Ishikawa (cell line): ENCODE measurements around the gene GATB.

Experiments
- CEBPB ChIP-seq: IDR thresholded peaks from 2 replicates; pipeline ENCODE4 v1.6.1; 2012
- EGR1 ChIP-seq: IDR thresholded peaks from 2 replicates; pipeline ENCODE4 v1.6.1; 2012
- EP300 ChIP-seq: IDR thresholded peaks from 2 replicates; pipeline ENCODE4 v1.6.1; 2012; ENCODE audit warnings: borderline replicate concordance
- MAX ChIP-seq: IDR thresholded peaks from 2 replicates; pipeline ENCODE4 v1.6.1; 2012
- TCF12 ChIP-seq: IDR thresholded peaks from 2 replicates; pipeline ENCODE4 v1.6.1; 2012; ENCODE audit warnings: low read depth
- TEAD4 ChIP-seq: IDR thresholded peaks from 2 replicates; pipeline ENCODE4 v1.6.1; 2012
- YY1 ChIP-seq: IDR thresholded peaks from 2 replicates; pipeline ENCODE4 v1.6.1; 2012; ENCODE audit warnings: low read depth

GRCh38 chr4:151627491-151627890 lies 133.3 kb downstream of the GATB start:
- TF ChIP-seq TEAD4 (no peak), TCF12 (no peak), EP300 (no peak), CEBPB (no peak), EGR1 (no peak), MAX (no peak), YY1 (no peak)
